Mesenchymal stem cell (in vitro differentiated cells and primary cell): Measurements from ENCODE around the gene C14orf180.
A peak's percentile ranks its signal among the peaks of the same experiment; 100 is the strongest.

Experiments used
- DNase-seq: peaks from one replicate; pipeline ENCODE4 v3.0.0-alpha.2; 2013
- H2AFZ ChIP-seq: one replicate; pipeline ENCODE4 v1.6.1; 2013; ENCODE audit warnings: low read depth, mild to moderate bottlenecking, control low read depth, inconsistent platforms, low read length, moderate library complexity
- H2AK5ac ChIP-seq: 2 replicates; pipeline ENCODE4 v1.6.1; 2013; ENCODE audit warnings: low read length, moderate library complexity, mild to moderate bottlenecking, inconsistent platforms; ENCODE audit not compliant: severe bottlenecking
- H2BK120ac ChIP-seq: one replicate; pipeline ENCODE4 v1.6.1; 2013; ENCODE audit warnings: low read depth, mild to moderate bottlenecking, inconsistent platforms, low read length, moderate library complexity
- H2BK12ac ChIP-seq, 2 experiments: one replicate each; pipeline ENCODE4 v1.6.1; 2013; ENCODE audit warnings: inconsistent platforms in 2 of 2, low read length in 2 of 2, mild to moderate bottlenecking in 2 of 2, moderate library complexity in 2 of 2, control low read depth in 1 of 2
- H2BK15ac ChIP-seq: one replicate; pipeline ENCODE4 v1.6.1; 2013; ENCODE audit warnings: mild to moderate bottlenecking, low read depth, inconsistent platforms; ENCODE audit not compliant: poor library complexity, severe bottlenecking
- H2BK5ac ChIP-seq: 2 replicates; pipeline ENCODE4 v1.6.1; 2013; ENCODE audit warnings: low read depth, mild to moderate bottlenecking, low read length, control low read depth, inconsistent platforms; ENCODE audit not compliant: poor library complexity, severe bottlenecking
- H3K14ac ChIP-seq, 2 experiments: one replicate each; pipeline ENCODE4 v1.6.1; 2013; ENCODE audit warnings: inconsistent platforms in 2 of 2, low read length in 2 of 2, control low read depth in 1 of 2, mild to moderate bottlenecking in 1 of 2, moderate library complexity in 1 of 2
- H3K18ac ChIP-seq, 2 experiments: one replicate each; pipeline ENCODE4 v1.6.1; 2013; ENCODE audit warnings: inconsistent platforms in 2 of 2, low read length in 2 of 2, control low read depth in 1 of 2, low read depth in 1 of 2, mild to moderate bottlenecking in 1 of 2
- H3K23ac ChIP-seq, 2 experiments: one replicate each; pipeline ENCODE4 v1.6.1; 2013; ENCODE audit warnings: inconsistent platforms in 2 of 2, low read length in 2 of 2, mild to moderate bottlenecking in 2 of 2, moderate library complexity in 2 of 2, control low read depth in 1 of 2
- H3K27ac ChIP-seq: 2 replicates; pipeline ENCODE4 v1.5.1; 2013; ENCODE audit warnings: mild to moderate bottlenecking, moderate library complexity, low read length, control low read depth, inconsistent platforms; ENCODE audit not compliant: poor library complexity, severe bottlenecking
- H3K27me3 ChIP-seq, 2 experiments: 2 replicates each; pipeline versions ENCODE4 v1.6.1 to v1.7.0; 2013; ENCODE audit warnings: low read length in 2 of 2, mild to moderate bottlenecking in 2 of 2, moderate library complexity in 2 of 2, control low read depth in 1 of 2, inconsistent platforms in 1 of 2; ENCODE audit not compliant: control insufficient read depth in 1 of 2, insufficient read depth in 1 of 2
- H3K36me3 ChIP-seq, 2 experiments: 2 replicates each; pipeline versions ENCODE4 v1.6.1 to v1.7.0; 2013; ENCODE audit warnings: low read length in 2 of 2, control low read depth in 1 of 2, inconsistent platforms in 1 of 2, low read depth in 1 of 2, mild to moderate bottlenecking in 1 of 2; ENCODE audit not compliant: insufficient read depth in 2 of 2, control insufficient read depth in 1 of 2
- H3K4ac ChIP-seq, 2 experiments: one replicate each; pipeline ENCODE4 v1.6.1; 2013; ENCODE audit warnings: inconsistent platforms in 2 of 2, low read length in 2 of 2, mild to moderate bottlenecking in 2 of 2, moderate library complexity in 2 of 2, control low read depth in 1 of 2, low read depth in 1 of 2
- H3K4me1 ChIP-seq: 2 replicates; pipeline ENCODE4 v1.6.1; 2013; ENCODE audit warnings: low read depth, low read length, control low read depth; ENCODE audit not compliant: control insufficient read depth, insufficient read depth
- H3K4me2 ChIP-seq: 2 replicates; pipeline ENCODE4 v1.6.1; 2013; ENCODE audit warnings: low read length, mild to moderate bottlenecking, inconsistent platforms; ENCODE audit not compliant: poor library complexity, severe bottlenecking
- H3K4me3 ChIP-seq, 2 experiments: 2 replicates each; pipeline versions ENCODE4 v1.5.1 to v1.7.0; 2013; ENCODE audit warnings: low read length in 2 of 2, mild to moderate bottlenecking in 2 of 2, control low read depth in 1 of 2, low read depth in 1 of 2; ENCODE audit not compliant: insufficient read depth in 1 of 2
- H3K79me1 ChIP-seq: replicated peaks from 2 replicates; pipeline ENCODE4 v1.6.1; 2013; ENCODE audit warnings: mild to moderate bottlenecking, control low read depth, low read length, inconsistent platforms; ENCODE audit not compliant: poor library complexity, severe bottlenecking
- H3K9ac ChIP-seq: 2 replicates; pipeline ENCODE4 v1.7.0; 2013; ENCODE audit warnings: mild to moderate bottlenecking, low read length, moderate library complexity
- H3K9me3 ChIP-seq: 2 replicates; pipeline ENCODE4 v1.7.0; 2013; ENCODE audit warnings: mild to moderate bottlenecking, low read length; ENCODE audit not compliant: control insufficient read depth
- H4K8ac ChIP-seq: one replicate; pipeline ENCODE4 v1.6.1; 2013; ENCODE audit warnings: inconsistent platforms, mild to moderate bottlenecking, low read length, moderate library complexity
- H4K91ac ChIP-seq: one replicate; pipeline ENCODE4 v1.6.1; 2013; ENCODE audit warnings: mild to moderate bottlenecking, low read length, inconsistent platforms
- WGBS: methylation state at CpG from one replicate; pipeline ENCODE4 v1.1.7; 2013; ENCODE audit warnings: mixed read lengths; 5-methylcytosine and 5-hydroxymethylcytosine counted together

C14orf180 gene

GRCh38 chr14:104638190-104638589, 58.6 kb downstream of the C14orf180 start:
- DNase-seq = no peak
- no peaks in the 10 kb centered on the region for H3K36me3 ChIP-seq
- no peak overlapping the region for H2BK12ac ChIP-seq
- H4K91ac ChIP-seq = no peak overlapping the region
- no peak overlapping the region for H3K14ac ChIP-seq
- H2AFZ ChIP-seq = no peak overlapping the region
- H4K8ac ChIP-seq = no peak overlapping the region
- 80% methylated on average over 9 of the region's 12 CpGs for whole genome bisulfite sequencing
- H3K9me3 ChIP-seq = no peaks in the 10 kb centered on the region
- no peak overlapping the region for H3K4ac ChIP-seq
- peaks cover 12 to 66% of the 10 kb centered on the region in 2 experiments for H3K27me3 ChIP-seq
- no peak overlapping the region for H3K23ac ChIP-seq
- H2AK5ac ChIP-seq = no peak overlapping the region
- H3K18ac ChIP-seq = no peak overlapping the region
- H3K9ac ChIP-seq = no peak overlapping the region
- H2BK5ac ChIP-seq = no peak overlapping the region
- peaks cover 4% of the 10 kb centered on the region for H3K4me1 ChIP-seq
- H3K4me2 ChIP-seq = no peak overlapping the region
- H3K79me1 ChIP-seq = no peaks in the 10 kb centered on the region
- H2BK15ac ChIP-seq = no peak overlapping the region
- H2BK120ac ChIP-seq = no peak overlapping the region
- H3K27ac ChIP-seq = no peak overlapping the region
- no peak overlapping the region for H3K4me3 ChIP-seq

- H3K4ac ChIP-seq = no peak overlapping the region
- no peak overlapping the region for H3K14ac ChIP-seq
- no peaks in the 10 kb centered on the region for H3K9me3 ChIP-seq
- H4K91ac ChIP-seq = no peak overlapping the region
- H3K18ac ChIP-seq = no peak overlapping the region
- no peak overlapping the region for H3K4me2 ChIP-seq
- H3K27ac ChIP-seq = no peak overlapping the region
- no peak overlapping the region for H3K4me3 ChIP-seq
- no peak for DNase-seq
- no peak overlapping the region for H2BK120ac ChIP-seq
- H2AK5ac ChIP-seq = no peak overlapping the region
- no peak overlapping the region for H2BK5ac ChIP-seq
- H3K9ac ChIP-seq = no peak overlapping the region
- no peak overlapping the region for H3K23ac ChIP-seq
- no peak overlapping the region for H4K8ac ChIP-seq
- peak overlapping the region; percentile 3 for H2BK15ac ChIP-seq
- no peaks in the 10 kb centered on the region for H3K36me3 ChIP-seq
- WGBS = 82% methylated on average over 10 of the region's 13 CpGs
- H3K79me1 ChIP-seq = no peaks in the 10 kb centered on the region
- H3K4me1 ChIP-seq = peaks cover 4% of the 10 kb centered on the region
- H2AFZ ChIP-seq = no peak overlapping the region
- H3K27me3 ChIP-seq = peaks cover 17 to 67% of the 10 kb centered on the region in 2 experiments
- H2BK12ac ChIP-seq = no peak overlapping the region
Measured at GRCh38 chr14:104638927-104639450, 59.4 kb downstream of the C14orf180 start.

GRCh38 chr14:104639471-104639870, 59.9 kb downstream of the C14orf180 start:
- no peak overlapping the region for H3K18ac ChIP-seq
- no peak overlapping the region for H2BK15ac ChIP-seq
- no peak overlapping the region for H3K9ac ChIP-seq
- peaks cover 20 to 68% of the 10 kb centered on the region in 2 experiments for H3K27me3 ChIP-seq
- no peaks in the 10 kb centered on the region for H3K36me3 ChIP-seq
- no peak overlapping the region for H2BK5ac ChIP-seq
- H3K4me1 ChIP-seq = peaks cover 4% of the 10 kb centered on the region
- no peak overlapping the region for H3K23ac ChIP-seq
- H2BK120ac ChIP-seq = no peak overlapping the region
- H4K91ac ChIP-seq = no peak overlapping the region
- WGBS = 63% methylated on average over 5 of the region's 5 CpGs
- H3K27ac ChIP-seq = no peak overlapping the region
- no peak overlapping the region for H2AK5ac ChIP-seq
- no peak for DNase-seq
- H3K4ac ChIP-seq = no peak overlapping the region
- H3K4me2 ChIP-seq = no peak overlapping the region
- no peak overlapping the region for H4K8ac ChIP-seq
- no peak overlapping the region for H3K4me3 ChIP-seq
- H2AFZ ChIP-seq = no peak overlapping the region
- H3K79me1 ChIP-seq = no peaks in the 10 kb centered on the region
- H3K14ac ChIP-seq = no peak overlapping the region
- H3K9me3 ChIP-seq = peaks cover under 1% of the 10 kb centered on the region
- no peak overlapping the region for H2BK12ac ChIP-seq
